ENCODE data around the gene DHRS12.

The DHRS12 gene

DNA sequence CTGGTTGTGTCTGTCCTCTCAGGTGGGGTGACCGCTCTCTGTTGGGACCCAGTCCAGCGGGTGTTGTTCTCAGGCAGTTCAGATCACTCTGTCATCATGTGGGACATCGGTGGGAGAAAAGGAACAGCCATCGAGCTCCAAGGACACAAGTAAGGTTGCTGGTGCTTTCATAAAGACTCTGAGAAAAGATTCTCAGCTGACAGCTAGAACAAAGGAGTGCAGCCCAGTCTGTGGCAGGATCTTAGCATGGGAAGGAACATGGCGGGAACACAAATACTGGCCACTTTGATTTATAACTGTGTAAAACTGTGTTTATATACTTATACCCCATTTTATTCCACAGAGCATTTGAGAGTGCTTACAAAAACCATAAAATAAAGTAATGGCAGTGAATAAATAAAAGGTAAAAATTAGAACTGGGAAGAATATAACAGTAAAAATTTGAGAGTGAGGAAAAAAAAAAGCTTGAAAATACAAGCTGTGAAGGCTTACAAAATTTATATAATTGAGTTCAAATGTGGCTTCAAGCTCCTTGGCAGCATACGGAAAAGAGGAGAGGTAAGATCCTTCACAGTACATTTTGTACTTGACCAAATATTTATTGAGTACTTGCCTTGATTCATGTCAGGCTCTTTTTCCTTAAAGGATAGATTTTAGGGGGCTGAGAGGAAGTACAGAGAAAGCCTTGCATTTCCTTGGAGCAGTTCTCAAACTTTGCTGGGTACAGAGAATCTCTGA is 64.8 kb downstream of the DHRS12 start:
- Histone ChIP-seq H3K23ac (ENCODE audit: low read depth, low read length, poor library complexity) (no peak overlapping the region), H3K9me3 (replicated peaks in 1 of 2; ENCODE audit: control insufficient read depth in 2 of 2, insufficient read depth in 1 of 2, low read depth in 1 of 2, low read length in 2 of 2) (no peaks in the 10 kb centered on the region), H2AK5ac (ENCODE audit: low read depth, low read length) (no peak overlapping the region), H4K91ac (ENCODE audit: low read depth, low read length, poor library complexity) (no peak overlapping the region), H3K27me3 (ENCODE audit: control insufficient read depth in 3 of 3, insufficient read depth in 3 of 3, low read depth in 1 of 3, low read length in 3 of 3) (no peaks in the 10 kb centered on the region), H3K36me3 (replicated peaks in 1 of 2; ENCODE audit: control insufficient read depth in 2 of 2, insufficient read depth in 2 of 2, low read length in 2 of 2) (peaks cover 0 to 33% of the 10 kb centered on the region in 2 donors), H3K79me1 (ENCODE audit: low read depth, low read length) (no peaks in the 10 kb centered on the region), H3K4ac (ENCODE audit: low read length) (no peak overlapping the region), H2BK120ac (ENCODE audit: low read depth, low read length) (no peak overlapping the region), H3K27ac (replicated peaks; ENCODE audit: low read length) (no peak overlapping the region), H2BK15ac (ENCODE audit: low read length) (no peak overlapping the region), H3K18ac (ENCODE audit: low read length) (no peak overlapping the region), H3K4me2 (ENCODE audit: insufficient read depth, low read length, poor library complexity, severe bottlenecking) (no peak overlapping the region), H2AFZ (ENCODE audit: low read length) (no peak overlapping the region), H2BK5ac (ENCODE audit: low read length) (no peak overlapping the region), H3K4me3 (ENCODE audit: low read length in 2 of 2) (no peak overlapping the region), H3K4me1 (ENCODE audit: control insufficient read depth in 2 of 2, insufficient read depth in 1 of 2, low read depth in 1 of 2, low read length in 2 of 2) (peaks cover 0 to 3% of the 10 kb centered on the region in 2 donors), H3K14ac (ENCODE audit: low read length) (no peak overlapping the region), H2BK12ac (ENCODE audit: low read length) (no peak overlapping the region), H3K9ac (ENCODE audit: low read depth, low read length, poor library complexity) (no peak overlapping the region), H4K8ac (ENCODE audit: low read depth, low read length) (no peak overlapping the region)
- DNase-seq (ENCODE audit: low spot score): no peak
- no CpG with 5 or more reads among the region's 6 CpGs for WGBS, 2 donors (ENCODE audit: extremely low coverage in 2 of 2, insufficient read length in 2 of 2, insufficient replicate concordance in 1 of 2)

DNA sequence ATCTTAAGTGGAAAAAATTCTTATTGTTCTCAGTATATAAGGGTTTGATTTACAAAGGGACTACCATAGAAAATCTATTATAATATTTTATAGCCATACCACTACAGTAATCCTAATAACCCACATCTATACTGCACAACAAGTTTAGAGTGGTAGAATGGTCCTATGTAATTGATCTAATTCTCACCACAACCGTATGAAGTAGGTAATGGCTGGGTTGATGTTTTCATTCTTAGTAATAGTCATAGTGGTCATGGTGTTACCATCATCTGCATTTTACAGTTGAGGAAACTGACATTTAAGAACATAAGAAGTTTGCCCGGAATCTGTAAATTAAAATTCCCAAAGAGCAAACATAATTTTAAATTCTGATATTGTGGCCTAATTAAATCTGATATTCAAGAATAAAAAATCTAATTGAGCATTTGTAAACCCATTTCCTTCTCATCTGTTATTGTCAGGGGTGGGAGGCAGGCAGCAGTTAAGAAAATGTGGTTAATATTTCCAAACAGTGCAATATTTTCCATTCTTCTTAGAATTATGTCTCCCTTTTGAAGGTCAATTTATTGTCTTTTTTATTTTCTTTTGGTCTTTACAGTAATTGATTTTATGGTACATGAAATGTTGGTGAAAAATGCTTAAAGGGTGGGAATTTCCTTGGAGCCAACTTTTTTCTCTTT is 65.6 kb downstream of the DHRS12 start:
- no CpG with 5 or more reads among the region's 2 CpGs for WGBS, 2 donors (ENCODE audit: extremely low coverage in 2 of 2, insufficient read length in 2 of 2, insufficient replicate concordance in 1 of 2)
- H3K4me2 ChIP-seq (ENCODE audit: insufficient read depth, low read length, poor library complexity, severe bottlenecking): no peak overlapping the region
- H3K36me3 ChIP-seq (replicated peaks in 1 of 2; ENCODE audit: control insufficient read depth in 2 of 2, insufficient read depth in 2 of 2, low read length in 2 of 2): peaks cover 0 to 26% of the 10 kb centered on the region in 2 donors
- H3K14ac ChIP-seq (ENCODE audit: low read length): no peak overlapping the region
- H3K4me3 ChIP-seq (ENCODE audit: low read length in 2 of 2): no peak overlapping the region
- no peak overlapping the region for H2BK12ac ChIP-seq (ENCODE audit: low read length)
- no peak overlapping the region for H4K91ac ChIP-seq (ENCODE audit: low read depth, low read length, poor library complexity)
- H3K4ac ChIP-seq (ENCODE audit: low read length): no peak overlapping the region
- no peak overlapping the region for H3K9ac ChIP-seq (ENCODE audit: low read depth, low read length, poor library complexity)
- H3K18ac ChIP-seq (ENCODE audit: low read length): no peak overlapping the region
- H3K27me3 ChIP-seq (ENCODE audit: control insufficient read depth in 3 of 3, insufficient read depth in 3 of 3, low read depth in 1 of 3, low read length in 3 of 3): no peaks in the 10 kb centered on the region
- H3K23ac ChIP-seq (ENCODE audit: low read depth, low read length, poor library complexity): no peak overlapping the region
- no peak overlapping the region for H4K8ac ChIP-seq (ENCODE audit: low read depth, low read length)
- no peak overlapping the region for H2AFZ ChIP-seq (ENCODE audit: low read length)
- H3K79me1 ChIP-seq (ENCODE audit: low read depth, low read length): no peaks in the 10 kb centered on the region
- no peak overlapping the region for H2BK5ac ChIP-seq (ENCODE audit: low read length)
- no peak overlapping the region for H2BK15ac ChIP-seq (ENCODE audit: low read length)
- no peak overlapping the region for H2BK120ac ChIP-seq (ENCODE audit: low read depth, low read length)
- H3K9me3 ChIP-seq (replicated peaks in 1 of 2; ENCODE audit: control insufficient read depth in 2 of 2, insufficient read depth in 1 of 2, low read depth in 1 of 2, low read length in 2 of 2): no peaks in the 10 kb centered on the region
- H2AK5ac ChIP-seq (ENCODE audit: low read depth, low read length): no peak overlapping the region
- DNase-seq (ENCODE audit: low spot score): no peak
- peaks cover 2 to 3% of the 10 kb centered on the region in 2 donors for H3K4me1 ChIP-seq (ENCODE audit: control insufficient read depth in 2 of 2, insufficient read depth in 1 of 2, low read depth in 1 of 2, low read length in 2 of 2)
- H3K27ac ChIP-seq (replicated peaks; ENCODE audit: low read length): no peak overlapping the region

DNA sequence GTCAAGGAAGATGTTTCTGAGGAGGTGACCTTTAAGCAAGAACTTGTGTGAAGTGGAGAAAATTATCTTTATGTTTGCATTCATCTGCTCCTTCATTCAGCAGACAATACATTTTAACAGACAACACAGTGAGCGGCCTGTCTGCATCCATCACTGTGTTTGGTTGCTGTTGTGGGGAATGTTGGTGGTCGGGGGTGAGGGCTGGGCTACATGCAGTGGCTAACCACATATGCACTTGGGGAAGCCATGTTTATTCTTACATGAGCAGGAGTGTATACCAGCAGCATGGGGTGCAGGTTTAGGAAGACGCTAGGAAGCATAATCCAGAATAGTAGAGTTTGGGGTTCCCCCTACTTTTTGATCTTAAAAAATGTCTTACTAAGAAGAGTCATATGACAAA is 66.4 kb downstream of the DHRS12 start:
- H3K4me3 ChIP-seq (ENCODE audit: low read length in 2 of 2): no peak overlapping the region
- H2BK120ac ChIP-seq (ENCODE audit: low read depth, low read length): no peak overlapping the region
- peaks cover 0 to 25% of the 10 kb centered on the region in 2 donors for H3K36me3 ChIP-seq (replicated peaks in 1 of 2; ENCODE audit: control insufficient read depth in 2 of 2, insufficient read depth in 2 of 2, low read length in 2 of 2)
- no peaks in the 10 kb centered on the region for H3K79me1 ChIP-seq (ENCODE audit: low read depth, low read length)
- no peak overlapping the region for H2BK12ac ChIP-seq (ENCODE audit: low read length)
- no peak overlapping the region for H3K18ac ChIP-seq (ENCODE audit: low read length)
- H3K4me1 ChIP-seq (ENCODE audit: control insufficient read depth in 2 of 2, insufficient read depth in 1 of 2, low read depth in 1 of 2, low read length in 2 of 2): peaks cover 3 to 4% of the 10 kb centered on the region in 2 donors
- H3K4me2 ChIP-seq (ENCODE audit: insufficient read depth, low read length, poor library complexity, severe bottlenecking): no peak overlapping the region
- H3K23ac ChIP-seq (ENCODE audit: low read depth, low read length, poor library complexity): no peak overlapping the region
- no peaks in the 10 kb centered on the region for H3K9me3 ChIP-seq (replicated peaks in 1 of 2; ENCODE audit: control insufficient read depth in 2 of 2, insufficient read depth in 1 of 2, low read depth in 1 of 2, low read length in 2 of 2)
- no peak overlapping the region for H2AK5ac ChIP-seq (ENCODE audit: low read depth, low read length)
- no peak overlapping the region for H4K8ac ChIP-seq (ENCODE audit: low read depth, low read length)
- H3K27me3 ChIP-seq (ENCODE audit: control insufficient read depth in 3 of 3, insufficient read depth in 3 of 3, low read depth in 1 of 3, low read length in 3 of 3): no peaks in the 10 kb centered on the region
- no peak overlapping the region for H2BK5ac ChIP-seq (ENCODE audit: low read length)
- no peak for DNase-seq (ENCODE audit: low spot score)
- no peak overlapping the region for H3K27ac ChIP-seq (replicated peaks; ENCODE audit: low read length)
- no peak overlapping the region for H2BK15ac ChIP-seq (ENCODE audit: low read length)
- no peak overlapping the region for H3K14ac ChIP-seq (ENCODE audit: low read length)
- no peak overlapping the region for H4K91ac ChIP-seq (ENCODE audit: low read depth, low read length, poor library complexity)
- no peak overlapping the region for H3K9ac ChIP-seq (ENCODE audit: low read depth, low read length, poor library complexity)
- H2AFZ ChIP-seq (ENCODE audit: low read length): no peak overlapping the region
- no CpG with 5 or more reads among the region's 3 CpGs for WGBS, 2 donors (ENCODE audit: extremely low coverage in 2 of 2, insufficient read length in 2 of 2, insufficient replicate concordance in 1 of 2)
- no peak overlapping the region for H3K4ac ChIP-seq (ENCODE audit: low read length)

DNA sequence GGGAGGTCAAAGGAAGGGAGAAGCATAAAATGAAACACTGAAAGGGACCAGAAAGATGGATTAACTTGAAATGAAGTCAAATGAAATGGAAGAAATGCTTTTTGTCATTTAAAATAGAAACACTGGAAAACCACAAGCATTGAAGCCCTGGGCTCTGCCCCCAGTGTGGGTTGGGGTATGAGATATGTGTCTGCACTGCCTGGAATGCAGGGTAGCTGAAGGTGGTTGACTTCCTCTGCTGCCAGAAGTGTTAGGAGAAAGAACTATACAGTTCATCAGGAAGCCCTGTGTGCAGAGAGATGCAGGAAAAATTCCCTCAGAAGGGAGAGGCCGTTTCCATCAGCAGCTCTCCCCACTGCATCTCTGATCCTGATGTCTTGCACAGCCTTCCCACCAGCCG is 69.2 kb downstream of the DHRS12 start:
- Histone ChIP-seq H3K36me3 (replicated peaks in 1 of 2; ENCODE audit: control insufficient read depth in 2 of 2, insufficient read depth in 2 of 2, low read length in 2 of 2) (peaks cover 0 to 8% of the 10 kb centered on the region in 2 donors), H3K27me3 (ENCODE audit: control insufficient read depth in 3 of 3, insufficient read depth in 3 of 3, low read depth in 1 of 3, low read length in 3 of 3) (no peaks in the 10 kb centered on the region), H3K27ac (replicated peaks; ENCODE audit: low read length) (no peak overlapping the region), H2AFZ (ENCODE audit: low read length) (no peak overlapping the region), H4K8ac (ENCODE audit: low read depth, low read length) (no peak overlapping the region), H3K79me1 (ENCODE audit: low read depth, low read length) (no peaks in the 10 kb centered on the region), H4K91ac (ENCODE audit: low read depth, low read length, poor library complexity) (no peak overlapping the region), H2BK5ac (ENCODE audit: low read length) (no peak overlapping the region), H3K9me3 (replicated peaks in 1 of 2; ENCODE audit: control insufficient read depth in 2 of 2, insufficient read depth in 1 of 2, low read depth in 1 of 2, low read length in 2 of 2) (no peaks in the 10 kb centered on the region), H3K4me3 (ENCODE audit: low read length in 2 of 2) (no peak overlapping the region), H3K18ac (ENCODE audit: low read length) (no peak overlapping the region), H2BK15ac (ENCODE audit: low read length) (no peak overlapping the region), H3K14ac (ENCODE audit: low read length) (no peak overlapping the region), H3K4ac (ENCODE audit: low read length) (no peak overlapping the region), H3K9ac (ENCODE audit: low read depth, low read length, poor library complexity) (no peak overlapping the region), H3K4me2 (ENCODE audit: insufficient read depth, low read length, poor library complexity, severe bottlenecking) (no peak overlapping the region), H2BK12ac (ENCODE audit: low read length) (no peak overlapping the region), H2AK5ac (ENCODE audit: low read depth, low read length) (no peak overlapping the region), H3K4me1 (ENCODE audit: control insufficient read depth in 2 of 2, insufficient read depth in 1 of 2, low read depth in 1 of 2, low read length in 2 of 2) (peaks cover 4 to 7% of the 10 kb centered on the region in 2 donors), H2BK120ac (ENCODE audit: low read depth, low read length) (no peak overlapping the region), H3K23ac (ENCODE audit: low read depth, low read length, poor library complexity) (no peak overlapping the region)
- WGBS, 2 donors (ENCODE audit: extremely low coverage in 2 of 2, insufficient read length in 2 of 2, insufficient replicate concordance in 1 of 2): no CpG with 5 or more reads among the region's 2 CpGs
- DNase-seq (ENCODE audit: low spot score): no peak

All from neuronal stem cell (in vitro differentiated cells).